HG02798 (cell line): ENCODE measurements around the gene MON2.

ENCODE experiments used
- ATAC-seq: cut with Tn5 transposase; IDR thresholded peaks from one replicate; pipeline ENCODE4 v1.9.1; 2021; ENCODE audit warnings: mild to moderate bottlenecking; ENCODE audit not compliant: unreplicated experiment, poor library complexity

The MON2 gene

DNA sequence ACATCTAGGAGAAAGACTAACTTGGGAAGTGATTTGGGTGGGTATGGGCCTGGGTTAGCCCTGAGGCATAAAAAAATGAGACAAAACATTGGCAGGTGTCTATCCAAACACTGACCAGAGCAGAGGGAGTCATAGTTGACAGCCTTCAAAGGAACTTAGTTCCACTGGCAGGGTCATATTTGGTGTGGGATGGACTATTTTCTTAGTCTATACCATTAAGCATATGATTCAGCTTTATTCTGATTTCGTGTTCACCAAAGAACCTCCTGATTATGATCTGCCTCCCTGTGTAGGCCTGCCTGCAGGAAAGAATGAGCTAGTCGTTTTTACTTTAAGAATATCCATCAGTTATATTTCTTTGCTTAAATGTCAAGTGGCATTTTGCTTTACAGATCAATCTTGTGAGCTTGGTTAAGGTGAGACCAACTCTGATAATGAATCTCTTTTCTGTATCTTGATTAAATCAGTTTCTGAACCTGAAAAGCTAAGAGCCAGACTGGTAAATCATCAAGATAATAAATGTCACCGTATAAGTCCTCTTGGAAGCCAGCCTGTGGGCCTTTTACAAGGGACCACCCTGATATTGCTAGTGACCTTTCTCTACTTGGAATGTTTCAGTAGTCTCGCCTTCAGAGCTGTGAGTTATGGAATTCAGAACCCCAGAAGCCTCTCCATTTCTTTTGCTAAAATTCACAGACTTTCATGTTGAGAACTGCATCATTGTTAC, 182.9 kb downstream of the MON2 start:
- ATAC-seq: no peak
